Activated CD4-positive, alpha-beta T cell treated with anti-CD3 and anti-CD28 coated beads, Interleukin-2, amount 10 ng/mL, durations not matched to agents 24 days and 14 days (primary cell): ENCODE results near the gene BPIFB1. TPM values are rescaled to one million over a fixed set of nuclear protein-coding genes. Genes with fewer than 3 reads are reported as not detected.

ENCODE experiments used
- DNase-seq: peaks from one replicate; pipeline ENCODE4 v3.0.0; 2022
- H3K27ac Mint-ChIP-seq: one replicate; pipeline ENCODE4 v1.8.0; 2022; ENCODE audit warnings: mild to moderate bottlenecking, mixed read lengths
- H3K27me3 Mint-ChIP-seq: one replicate; pipeline ENCODE4 v1.8.0; 2022; ENCODE audit warnings: mixed read lengths
- H3K36me3 Mint-ChIP-seq: one replicate; pipeline ENCODE4 v1.8.0; 2022; ENCODE audit warnings: low read depth, mild to moderate bottlenecking, mixed read lengths
- H3K4me1 Mint-ChIP-seq: one replicate; pipeline ENCODE4 v1.8.0; 2021; ENCODE audit warnings: mixed read lengths
- H3K4me3 Mint-ChIP-seq: one replicate; pipeline ENCODE4 v1.8.0; 2022; ENCODE audit warnings: mild to moderate bottlenecking, moderate library complexity, mixed read lengths
- H3K9me3 Mint-ChIP-seq: one replicate; pipeline ENCODE4 v1.8.0; 2021; ENCODE audit warnings: mixed read lengths
- intact Hi-C: fragments of 100-400 bp; cut with micrococcal nuclease; formaldehyde crosslinking; loops from one replicate; pipeline ENCODE4 v1.15.1; 2023
- total RNA-seq: library from RNA; stranded (reverse); gene quantifications from 2 replicates; pipeline ENCODE4 v1.2.3, GENCODE V29; 2022

BPIFB1 gene
- total RNA-seq, 1 donor from 2014 or later, result not detected

GRCh38 chr20:33296206-33296605, 13.2 kb downstream of the BPIFB1 start:
- no peak overlapping the region for H3K4me3 Mint-ChIP-seq
- intact Hi-C loops, result loop anchor here (5.0 kb wide), 1 partner anchor 199 kb away; no protein-coding TSS in a partner anchor

GRCh38 chr20:33298391-33298790, 15.4 kb downstream of the BPIFB1 start:
- Mint-ChIP-seq H3K4me1 (peaks cover 2% of the 10 kb centered on the region), H3K27me3 (peaks cover 13% of the 10 kb centered on the region), H3K9me3 (no peaks in the 10 kb centered on the region), H3K27ac (no peak overlapping the region), H3K4me3 (no peak overlapping the region), H3K36me3 (no peaks in the 10 kb centered on the region)
- no peak for DNase-seq
- intact Hi-C loops, result loop anchor here (5.0 kb wide), 1 partner anchor 201 kb away; no protein-coding TSS in a partner anchor

More at GRCh38 chr20:33296206-33296605, 13.2 kb downstream of the BPIFB1 start:
- no peak overlapping the region for H3K27ac Mint-ChIP-seq
- peaks cover 13% of the 10 kb centered on the region for H3K27me3 Mint-ChIP-seq
- peaks cover 2% of the 10 kb centered on the region for H3K4me1 Mint-ChIP-seq
- H3K36me3 Mint-ChIP-seq, result no peaks in the 10 kb centered on the region
- DNase-seq, result no peak
- no peaks in the 10 kb centered on the region for H3K9me3 Mint-ChIP-seq

GRCh38 chr20:33299111-33299603, 16.1 kb downstream of the BPIFB1 start:
- H3K4me3 Mint-ChIP-seq, result no peak overlapping the region
- H3K9me3 Mint-ChIP-seq, result no peaks in the 10 kb centered on the region
- intact Hi-C loops, result loop anchor here (1.0 to 5.0 kb wide), 2 partner anchors 202 to 509 kb away; no protein-coding TSS in a partner anchor
- no peak overlapping the region for H3K27ac Mint-ChIP-seq
- peaks cover 2% of the 10 kb centered on the region for H3K4me1 Mint-ChIP-seq
- peak; percentile 92 for DNase-seq
- H3K36me3 Mint-ChIP-seq, result no peaks in the 10 kb centered on the region
- peaks cover 13% of the 10 kb centered on the region for H3K27me3 Mint-ChIP-seq

- no peak overlapping the region for H3K27ac Mint-ChIP-seq
- H3K27me3 Mint-ChIP-seq, result peaks cover 9% of the 10 kb centered on the region
- H3K36me3 Mint-ChIP-seq, result no peaks in the 10 kb centered on the region
- no peak overlapping the region for H3K4me3 Mint-ChIP-seq
- H3K9me3 Mint-ChIP-seq, result no peaks in the 10 kb centered on the region
- H3K4me1 Mint-ChIP-seq, result peaks cover 2% of the 10 kb centered on the region
- intact Hi-C loops, result no loop called here
- no peak for DNase-seq
These were observed 18.3 kb downstream of the BPIFB1 start for GRCh38 chr20:33301192-33301930.

- intact Hi-C loops, result no loop called here
- H3K4me1 Mint-ChIP-seq, result peaks cover 2% of the 10 kb centered on the region
- H3K27me3 Mint-ChIP-seq, result no peaks in the 10 kb centered on the region
- no peak overlapping the region for H3K4me3 Mint-ChIP-seq
- no peaks in the 10 kb centered on the region for H3K9me3 Mint-ChIP-seq
- no peak overlapping the region for H3K27ac Mint-ChIP-seq
- H3K36me3 Mint-ChIP-seq, result no peaks in the 10 kb centered on the region
- DNase-seq, result no peak
These were observed 20.6 kb downstream of the BPIFB1 start for GRCh38 chr20:33303595-33303994.

GRCh38 chr20:33304046-33304445, 21.0 kb downstream of the BPIFB1 start:
- Mint-ChIP-seq H3K27ac (no peak overlapping the region), H3K9me3 (no peaks in the 10 kb centered on the region), H3K36me3 (no peaks in the 10 kb centered on the region), H3K4me1 (peaks cover 2% of the 10 kb centered on the region), H3K4me3 (no peak overlapping the region), H3K27me3 (no peaks in the 10 kb centered on the region)
- intact Hi-C loops, result no loop called here
- no peak for DNase-seq

GRCh38 chr20:33305589-33306057, 22.6 kb downstream of the BPIFB1 start:
- Mint-ChIP-seq H3K9me3 (no peaks in the 10 kb centered on the region), H3K4me1 (peaks cover 2% of the 10 kb centered on the region), H3K27me3 (no peaks in the 10 kb centered on the region), H3K4me3 (no peak overlapping the region), H3K27ac (no peak overlapping the region), H3K36me3 (no peaks in the 10 kb centered on the region)
- intact Hi-C loops, result no loop called here
- no peak for DNase-seq

- H3K4me1 Mint-ChIP-seq, result no peaks in the 10 kb centered on the region
- H3K9me3 Mint-ChIP-seq, result no peaks in the 10 kb centered on the region
- H3K27ac Mint-ChIP-seq, result no peak overlapping the region
- no peaks in the 10 kb centered on the region for H3K27me3 Mint-ChIP-seq
- no peaks in the 10 kb centered on the region for H3K36me3 Mint-ChIP-seq
- intact Hi-C loops, result no loop called here
- DNase-seq, result no peak
- no peak overlapping the region for H3K4me3 Mint-ChIP-seq
These were observed 23.2 kb downstream of the BPIFB1 start for GRCh38 chr20:33306228-33306627.

- intact Hi-C loops, result no loop called here
- Mint-ChIP-seq H3K27ac (no peak overlapping the region), H3K9me3 (no peaks in the 10 kb centered on the region), H3K4me3 (no peak overlapping the region), H3K27me3 (no peaks in the 10 kb centered on the region), H3K36me3 (no peaks in the 10 kb centered on the region), H3K4me1 (no peaks in the 10 kb centered on the region)
- no peak for DNase-seq
These were observed 23.8 kb downstream of the BPIFB1 start for GRCh38 chr20:33306807-33307206.

GRCh38 chr20:33308668-33309067, 25.7 kb downstream of the BPIFB1 start:
- DNase-seq, result no peak
- no peak overlapping the region for H3K27ac Mint-ChIP-seq
- H3K4me1 Mint-ChIP-seq, result no peaks in the 10 kb centered on the region
- H3K4me3 Mint-ChIP-seq, result no peak overlapping the region
- H3K9me3 Mint-ChIP-seq, result no peaks in the 10 kb centered on the region
- H3K36me3 Mint-ChIP-seq, result no peaks in the 10 kb centered on the region
- no peaks in the 10 kb centered on the region for H3K27me3 Mint-ChIP-seq
- intact Hi-C loops, result no loop called here

GRCh38 chr20:33309631-33310030, 26.6 kb downstream of the BPIFB1 start:
- no peaks in the 10 kb centered on the region for H3K36me3 Mint-ChIP-seq
- DNase-seq, result no peak
- intact Hi-C loops, result no loop called here
- no peaks in the 10 kb centered on the region for H3K4me1 Mint-ChIP-seq
- no peak overlapping the region for H3K4me3 Mint-ChIP-seq
- H3K27ac Mint-ChIP-seq, result no peak overlapping the region
- H3K27me3 Mint-ChIP-seq, result no peaks in the 10 kb centered on the region
- H3K9me3 Mint-ChIP-seq, result no peaks in the 10 kb centered on the region

GRCh38 chr20:33310327-33310899, 27.4 kb downstream of the BPIFB1 start:
- no peak overlapping the region for H3K4me3 Mint-ChIP-seq
- intact Hi-C loops, result no loop called here
- H3K36me3 Mint-ChIP-seq, result no peaks in the 10 kb centered on the region
- H3K27ac Mint-ChIP-seq, result no peak overlapping the region
- no peaks in the 10 kb centered on the region for H3K27me3 Mint-ChIP-seq
- no peak for DNase-seq
- H3K9me3 Mint-ChIP-seq, result no peaks in the 10 kb centered on the region
- H3K4me1 Mint-ChIP-seq, result no peaks in the 10 kb centered on the region

- Mint-ChIP-seq H3K9me3 (no peaks in the 10 kb centered on the region), H3K27me3 (no peaks in the 10 kb centered on the region), H3K4me3 (no peak overlapping the region), H3K27ac (no peak overlapping the region), H3K36me3 (no peaks in the 10 kb centered on the region), H3K4me1 (no peaks in the 10 kb centered on the region)
- intact Hi-C loops, result no loop called here
- no peak for DNase-seq
These were observed 28.0 kb downstream of the BPIFB1 start for GRCh38 chr20:33311011-33311410.

GRCh38 chr20:33311996-33312395, 29.0 kb downstream of the BPIFB1 start:
- no peak overlapping the region for H3K4me3 Mint-ChIP-seq
- H3K4me1 Mint-ChIP-seq, result no peaks in the 10 kb centered on the region
- H3K27me3 Mint-ChIP-seq, result no peaks in the 10 kb centered on the region
- no peak for DNase-seq
- no peak overlapping the region for H3K27ac Mint-ChIP-seq
- intact Hi-C loops, result no loop called here
- H3K36me3 Mint-ChIP-seq, result no peaks in the 10 kb centered on the region
- H3K9me3 Mint-ChIP-seq, result no peaks in the 10 kb centered on the region
